ENCODE data around the gene MED27.

- TF ChIP-seq POLR2A (IDR thresholded peaks at IDR 0.05) (no peak), CTCF (IDR thresholded peaks at IDR 0.05) (no peak), POLR2AphosphoS5 (IDR thresholded peaks at IDR 0.05) (no peak)
These were observed 224.6 kb downstream of the MED27 start for GRCh38 chr9:131854896-131855613.

All from sigmoid colon (tissue), 4 donors.